CD14-positive monocyte (primary cell): ENCODE results near the gene SUFU. TPM values are rescaled to one million over a fixed set of nuclear protein-coding genes. Genes with fewer than 3 reads are reported as not detected.

ENCODE experiments used
- DNase-seq, 3 donors: peaks; one replicate each; pipeline ENCODE4 v3.0.0-alpha.2; 2011 to 2022
- H2AFZ ChIP-seq: 2 replicates; pipeline ENCODE4 v1.6.0; 2012; ENCODE audit warnings: mild to moderate bottlenecking, low read depth, low read length, inconsistent platforms; ENCODE audit not compliant: insufficient read depth, poor library complexity, severe bottlenecking
- H3K27ac ChIP-seq, 2 donors: 1 replicate in 1 of 2; 2 replicates in 1 of 2; pipeline ENCODE4 v1.5.1; 2012 to 2013; ENCODE audit warnings: low read length in 2 of 2, control low read depth in 1 of 2, inconsistent platforms in 1 of 2, low read depth in 1 of 2, mild to moderate bottlenecking in 1 of 2
- H3K27me3 ChIP-seq, 2 donors: one replicate each; pipeline versions ENCODE4 v1.6.0 to v1.6.1; 2011 to 2013; ENCODE audit warnings: low read length in 2 of 2; ENCODE audit not compliant: control insufficient read depth in 2 of 2, insufficient read depth in 2 of 2
- H3K36me3 ChIP-seq, 2 donors: replicated peaks in 1 of 2; 1 replicate in 1 of 2; 2 replicates in 1 of 2; pipeline versions ENCODE4 v1.5.1 to v1.6.1; 2012 to 2013; ENCODE audit warnings: low read length in 2 of 2, control low read depth in 1 of 2, inconsistent platforms in 1 of 2, mild to moderate bottlenecking in 1 of 2; ENCODE audit not compliant: insufficient read depth in 2 of 2, control insufficient read depth in 1 of 2
- H3K4me1 ChIP-seq, 2 donors: 1 replicate in 1 of 2; 2 replicates in 1 of 2; pipeline versions ENCODE4 v1.5.1 to v1.6.1; 2012 to 2013; ENCODE audit warnings: low read length in 2 of 2, control low read depth in 1 of 2, inconsistent platforms in 1 of 2, mild to moderate bottlenecking in 1 of 2, moderate library complexity in 1 of 2; ENCODE audit not compliant: insufficient read depth in 2 of 2, control insufficient read depth in 1 of 2
- H3K4me2 ChIP-seq: replicated peaks from 2 replicates; pipeline ENCODE3; 2012; ENCODE audit warnings: low read length, moderate library complexity, mild to moderate bottlenecking; ENCODE audit not compliant: poor library complexity, severe bottlenecking; ENCODE audit errors: extremely low read depth
- H3K4me3 ChIP-seq, 3 experiments: fragments of 200-600 bp in 1 of 3; sonication (generic) in 1 of 3; replicated peaks in 1 of 3; 1 replicate in 2 of 3; 2 replicates in 1 of 3; pipeline ENCODE4 v1.5.1; 2011 to 2013; ENCODE audit warnings: low read length in 3 of 3, mild to moderate bottlenecking in 3 of 3, control low read depth in 2 of 3, low read depth in 2 of 3, inconsistent platforms in 1 of 3, moderate library complexity in 1 of 3
- H3K79me2 ChIP-seq: 2 replicates; pipeline ENCODE4 v1.6.0; 2012; ENCODE audit warnings: mild to moderate bottlenecking, control low read depth, inconsistent platforms, low read length, moderate library complexity; ENCODE audit not compliant: insufficient read depth
- H3K9ac ChIP-seq: 2 replicates; pipeline ENCODE4 v1.6.0; 2017; ENCODE audit warnings: low read length, mild to moderate bottlenecking; ENCODE audit not compliant: insufficient read depth, poor library complexity, severe bottlenecking
- H3K9me3 ChIP-seq, 2 donors: replicated peaks in 1 of 2; 1 replicate in 1 of 2; 2 replicates in 1 of 2; pipeline versions ENCODE4 v1.5.1 to v1.6.1; 2012 to 2013; ENCODE audit warnings: low read length in 2 of 2, control low read depth in 1 of 2; ENCODE audit not compliant: control insufficient read depth in 1 of 2, insufficient read depth in 1 of 2
- H4K20me1 ChIP-seq: 2 replicates; pipeline ENCODE4 v1.6.0; 2012; ENCODE audit warnings: mild to moderate bottlenecking, low read length, control low read depth, moderate library complexity; ENCODE audit not compliant: insufficient read depth
- H3K27ac Mint-ChIP-seq, 7 donors: one replicate each; pipeline ENCODE4 v1.8.0; 2020; ENCODE audit warnings: mild to moderate bottlenecking in 7 of 7, mixed read lengths in 7 of 7, moderate library complexity in 6 of 7, inconsistent platforms in 2 of 7
- H3K27me3 Mint-ChIP-seq, 3 donors: one replicate each; pipeline ENCODE4 v1.8.0; 2021 to 2022; ENCODE audit warnings: low read depth in 3 of 3, mild to moderate bottlenecking in 3 of 3, mixed read lengths in 3 of 3, moderate library complexity in 3 of 3, inconsistent platforms in 1 of 3
- H3K36me3 Mint-ChIP-seq, 2 donors: one replicate each; pipeline ENCODE4 v1.8.0; 2020; ENCODE audit warnings: mixed read lengths in 2 of 2, inconsistent platforms in 1 of 2, mild to moderate bottlenecking in 1 of 2
- H3K4me1 Mint-ChIP-seq: one replicate; pipeline ENCODE4 v1.8.0; 2020; ENCODE audit warnings: mild to moderate bottlenecking, mixed read lengths
- H3K4me3 Mint-ChIP-seq, 2 donors: one replicate each; pipeline ENCODE4 v1.8.0; 2020; ENCODE audit warnings: mild to moderate bottlenecking in 2 of 2, mixed read lengths in 2 of 2, moderate library complexity in 1 of 2
- H3K9me3 Mint-ChIP-seq, 7 donors: one replicate each; pipeline ENCODE4 v1.8.0; 2020 to 2022; ENCODE audit warnings: mixed read lengths in 7 of 7, mild to moderate bottlenecking in 6 of 7, moderate library complexity in 6 of 7, inconsistent platforms in 2 of 7
- CTCF ChIP-seq: fragments of 200-600 bp; IDR thresholded peaks from one replicate; pipeline ENCODE4 v1.8.0; 2022; ENCODE audit warnings: antibody characterized with exemption, mild to moderate bottlenecking
- WGBS: methylation state at CpG from one replicate; pipeline ENCODE4 v1.1.5; 2013; ENCODE audit warnings: missing lambda C conversion rate; ENCODE audit not compliant: insufficient coverage; 5-methylcytosine and 5-hydroxymethylcytosine counted together
- intact Hi-C, 2 donors: fragments of 100-400 bp; cut with micrococcal nuclease; formaldehyde crosslinking; loops; one replicate each; pipeline versions ENCODE4 v1.15.0 to v1.15.1; 2023
- polyA plus RNA-seq, 3 donors: library from polyadenylated mRNA; depleted of rRNA in 1 of 3; unstranded in 2 of 3; stranded (reverse) in 1 of 3; fragments of 300-500 nt in 2 of 3; fragments of >200 nt in 1 of 3; fragmentation: Illumina TruSeq in 2 of 3; gene quantifications; 1 replicate in 2 of 3; 2 replicates in 1 of 3; pipeline ENCODE4 v1.2.3, GENCODE V29; 2012 to 2021

Gene SUFU
- polyA plus RNA-seq, 3 donors, result 3.2 to 10.0 (median 5.7) TPM

GRCh38 chr10:102645388-102645740 is 141.6 kb downstream of the SUFU start:
- Histone ChIP-seq H3K9me3 (no peaks in the 10 kb centered on the region), H3K27ac (peak overlapping the region; percentile 87 to 99), H3K4me2 (peak overlapping the region; percentile 89), H3K9ac (peak overlapping the region; percentile 96), H3K27me3 (no peaks in the 10 kb centered on the region), H4K20me1 (peaks cover 52% of the 10 kb centered on the region), H2AFZ (no peak overlapping the region), H3K79me2 (peaks cover 81% of the 10 kb centered on the region), H3K4me1 (peaks cover 45 to 48% of the 10 kb centered on the region in 2 donors), H3K4me3 (peak overlapping the region; percentile 71 to 99 (median 76)), H3K36me3 (peaks cover 11% of the 10 kb centered on the region in 2 donors)
- H3K9me3 Mint-ChIP-seq, result peaks cover 0 to 5% (median 2%) of the 10 kb centered on the region in 7 donors
- TF ChIP-seq CTCF, result no peak
- H3K4me1 Mint-ChIP-seq, result peaks cover 45% of the 10 kb centered on the region
- H3K27me3 Mint-ChIP-seq, result peaks cover 0 to 3% (median 0%) of the 10 kb centered on the region in 3 donors
- under 1% methylated on average over 11 of the region's 12 CpGs for WGBS
- H3K36me3 Mint-ChIP-seq, result peaks cover 19 to 29% of the 10 kb centered on the region in 2 donors
- DNase-seq, result peak; percentile 90 to 97 (median 92)
- peak overlapping the region; percentile 99 for H3K4me3 Mint-ChIP-seq
- H3K27ac Mint-ChIP-seq, result peak overlapping the region; percentile 98 to 100 (median 99)
- intact Hi-C loops, result loop anchor here in 1 of 2 donors (5.0 kb wide), 1 partner anchor 67 kb away; the partner anchor contains the start of genes ARL3 and SFXN2

DNA sequence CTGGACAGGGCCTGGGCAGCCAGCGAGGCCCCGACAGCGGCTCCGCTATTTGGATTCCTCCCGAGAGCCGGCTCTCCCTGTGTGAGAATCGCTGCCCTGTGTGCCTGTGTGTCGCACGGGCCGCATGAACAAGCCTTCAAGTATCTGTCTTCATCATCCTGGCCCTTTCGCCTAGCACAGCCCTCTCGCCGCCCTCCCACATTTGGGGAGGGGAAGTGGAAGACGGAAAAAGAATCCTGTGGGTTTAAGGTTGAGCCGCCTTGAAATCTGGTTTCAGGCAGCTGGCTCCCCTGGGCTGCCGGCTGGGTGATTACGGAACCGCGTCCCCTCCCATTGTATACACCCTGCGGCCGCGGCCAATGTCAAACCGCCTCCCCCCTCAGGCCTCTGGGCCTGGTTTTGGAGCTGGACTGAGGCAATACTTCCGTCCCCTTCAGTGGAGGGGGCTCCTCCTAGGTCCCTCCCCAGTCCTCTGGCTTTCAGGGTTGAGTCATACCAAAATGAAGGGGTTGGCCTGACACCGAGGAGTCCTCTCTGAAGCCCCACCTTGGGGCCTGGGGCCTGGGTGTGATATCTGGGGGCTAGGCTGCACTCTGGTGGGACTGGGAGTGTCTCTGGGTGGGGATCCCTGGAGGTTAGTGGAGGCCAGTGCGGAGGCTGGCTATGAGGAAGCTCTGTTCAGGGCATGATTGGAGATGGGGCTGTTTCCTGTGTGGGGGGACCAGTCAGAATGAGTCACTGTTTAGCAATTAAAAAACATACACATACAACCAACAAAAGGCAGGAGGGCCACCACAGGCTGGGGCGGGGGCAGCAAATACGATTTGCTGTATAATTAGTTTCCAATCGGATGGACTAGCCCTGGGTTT is 142.2 kb downstream of the SUFU start:
- peak overlapping the region; percentile 99 for H3K4me3 Mint-ChIP-seq
- peak overlapping the region; percentile 23 for H2AFZ ChIP-seq

More for the DNA sequence above, 142.2 kb downstream of the SUFU start:
- Histone ChIP-seq H3K9ac (peak overlapping the region; percentile 96), H4K20me1 (peaks cover 58% of the 10 kb centered on the region), H3K79me2 (peaks cover 87% of the 10 kb centered on the region), H3K27me3 (no peaks in the 10 kb centered on the region), H3K4me2 (peak overlapping the region; percentile 89), H3K9me3 (no peaks in the 10 kb centered on the region), H3K27ac (peak overlapping the region; percentile 87 to 99), H3K4me1 (peaks cover 51 to 54% of the 10 kb centered on the region in 2 donors), H3K4me3 (peak overlapping the region; percentile 71 to 99 (median 76)), H3K36me3 (peaks cover 11% of the 10 kb centered on the region in 2 donors)
- Mint-ChIP-seq H3K9me3 (peaks cover 0 to 5% (median 2%) of the 10 kb centered on the region in 7 donors), H3K27ac (peak overlapping the region; percentile 98 to 100 (median 99)), H3K36me3 (peaks cover 19 to 35% of the 10 kb centered on the region in 2 donors), H3K27me3 (peaks cover 0 to 3% (median 0%) of the 10 kb centered on the region in 3 donors), H3K4me1 (peaks cover 52% of the 10 kb centered on the region)
- TF ChIP-seq CTCF, result no peak
- WGBS, result 0% methylated on average over 20 of the region's 29 CpGs
- intact Hi-C loops, result loop anchor here (2.0 to 5.0 kb wide), 2 partner anchors 29 to 66 kb away; partner anchors contain the start of genes ARL3 (in 1 of the 2) and SFXN2 (in 1 of the 2)
- DNase-seq, result peak; percentile 95 to 96 (median 95)
